GM18498 (cell line): ENCODE results near the gene ANKRD36.
"Not testable (repeated sequence)": the region's sequence is repeated elsewhere in the genome, so short reads cannot be mapped to it uniquely, and the experiment has no call there.

ENCODE experiments used
- ATAC-seq: cut with Tn5 transposase; IDR thresholded peaks from one replicate; pipeline ENCODE4 v1.9.1; 2021; ENCODE audit warnings: mild to moderate bottlenecking, moderate library complexity; ENCODE audit not compliant: unreplicated experiment

The ANKRD36 gene

GRCh38 chr2:97268075-97268591 is 155.2 kb downstream of the ANKRD36 start:
- ATAC-seq: not testable (repeated sequence)

GRCh38 chr2:97276232-97276798 is 163.4 kb downstream of the ANKRD36 start:
- ATAC-seq: not testable (repeated sequence)

GRCh38 chr2:97285187-97285586 is 172.2 kb downstream of the ANKRD36 start:
- ATAC-seq: not testable (repeated sequence)

GRCh38 chr2:97293687-97294086 is 180.7 kb downstream of the ANKRD36 start:
- ATAC-seq: not testable (repeated sequence)
